ENCODE results near the gene CCDC51. TPM values are rescaled to one million over a fixed set of nuclear protein-coding genes. Genes with fewer than 3 reads are reported as not detected.

The CCDC51 gene
- total and polyA plus RNA-seq, 2 of the 13 experiments (the other 11 are each of a cell fraction or from before 2014, with no cell fraction given), result 18.1 to 29.4 TPM

- TF ChIP-seq CREM (IDR thresholded peaks at IDR 0.05) (no peak), CREM (CRISPR knock-in tag; IDR thresholded peaks at IDR 0.05) (no peak), SAP130 (CRISPR knock-in tag; IDR thresholded peaks at IDR 0.05; ENCODE audit: low read depth) (peak; percentile 96), CREB1 (IDR thresholded peaks at IDR 0.05) (no peak), CREB1 (CRISPR knock-in tag; IDR thresholded peaks at IDR 0.05) (no peak), ZBTB44 (CRISPR knock-in tag; IDR thresholded peaks at IDR 0.05) (no peak), ZSCAN9 (CRISPR knock-in tag; IDR thresholded peaks at IDR 0.05; ENCODE audit: borderline replicate concordance) (no peak), TBX3 (IDR thresholded peaks at IDR 0.05; ENCODE audit: borderline replicate concordance) (no peak), ZNF230 (CRISPR knock-in tag; IDR thresholded peaks at IDR 0.05) (0 out of 2 replicates have a peak, but pooled peaks have one; percentile 17), ZNF709 (CRISPR knock-in tag; IDR thresholded peaks at IDR 0.05) (no peak), CREBL2 (CRISPR knock-in tag; IDR thresholded peaks at IDR 0.05; ENCODE audit: borderline replicate concordance) (no peak), BRCA1 (CRISPR knock-in tag; IDR thresholded peaks at IDR 0.05) (no peak), ZNF234 (CRISPR knock-in tag; conservative IDR thresholded peaks at IDR 0.05) (no peak), CCDC6 (CRISPR knock-in tag; IDR thresholded peaks at IDR 0.05) (no peak), ZBTB34 (CRISPR knock-in tag; IDR thresholded peaks at IDR 0.05) (peak; percentile 68; the same call in 1 of the 2 replicates), ZNF792 (CRISPR knock-in tag; IDR thresholded peaks at IDR 0.05) (no peak; the same call in 1 of the 2 replicates), SMAD3 (CRISPR knock-in tag; IDR thresholded peaks at IDR 0.05) (0 out of 2 replicates have a peak, but pooled peaks have one; percentile 26), MLXIP (CRISPR knock-in tag; IDR thresholded peaks at IDR 0.05; ENCODE audit: borderline replicate concordance) (no peak), IRX3 (CRISPR knock-in tag; IDR thresholded peaks at IDR 0.05; ENCODE audit: borderline replicate concordance, low read depth) (no peak), RFXANK (CRISPR knock-in tag; IDR thresholded peaks at IDR 0.05) (no peak), MTA1 (CRISPR knock-in tag; IDR thresholded peaks at IDR 0.05; ENCODE audit: borderline replicate concordance) (no peak), ZNF260 (CRISPR knock-in tag; IDR thresholded peaks at IDR 0.05; ENCODE audit: borderline replicate concordance, low read depth) (no peak), ZBTB1 (CRISPR knock-in tag; IDR thresholded peaks at IDR 0.05; ENCODE audit: borderline replicate concordance) (no peak), TIGD3 (CRISPR knock-in tag; IDR thresholded peaks at IDR 0.05; ENCODE audit: borderline replicate concordance) (no peak)
These were observed 25.8 kb upstream of the CCDC51 start (continued) for GRCh38 chr3:48465531-48466378.

Data from HepG2 (cell line).